Stimulated activated CD4-positive, alpha-beta T cell treated with anti-CD3 and anti-CD28 coated beads, Interleukin-12 subunit alpha, Interleukin-12 subunit beta, amount 100 ng/mL, for 24 hours (primary cell): ENCODE results near the gene SNX6.
"Not testable (repeated sequence)": the region's sequence is repeated elsewhere in the genome, so short reads cannot be mapped to it uniquely, and the experiment has no call there.

Experiments used
- DNase-seq, 2 experiments: peaks; one replicate each; pipeline ENCODE4 v3.0.0-alpha.2; 2020; ENCODE audit warnings: low read depth in 2 of 2

SNX6 gene

DNA sequence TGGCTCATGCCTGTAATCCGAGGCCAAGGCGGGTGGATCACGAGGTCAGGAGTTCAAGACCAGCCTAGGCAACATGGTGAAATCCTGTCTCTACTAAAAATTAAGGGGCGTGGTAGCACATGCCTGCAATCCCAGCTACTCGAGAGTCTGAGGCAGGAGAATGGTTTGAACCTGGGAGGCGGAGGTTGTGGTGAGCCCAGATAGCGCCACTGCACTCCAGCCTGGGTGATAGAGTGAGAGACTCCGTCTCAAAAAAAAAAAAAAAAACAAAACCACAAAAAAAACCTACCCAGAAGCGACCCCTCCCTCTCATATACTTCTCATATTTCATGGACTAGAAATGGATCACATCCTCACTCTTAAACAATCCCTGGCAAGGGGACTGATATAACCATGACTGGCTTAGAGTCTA, 4.4 kb upstream of the SNX6 start:
- DNase-seq: not testable (repeated sequence)

- no peak for DNase-seq
Measured at GRCh38 chr14:34633742-34634141, 3.8 kb upstream of the SNX6 start.

DNA sequence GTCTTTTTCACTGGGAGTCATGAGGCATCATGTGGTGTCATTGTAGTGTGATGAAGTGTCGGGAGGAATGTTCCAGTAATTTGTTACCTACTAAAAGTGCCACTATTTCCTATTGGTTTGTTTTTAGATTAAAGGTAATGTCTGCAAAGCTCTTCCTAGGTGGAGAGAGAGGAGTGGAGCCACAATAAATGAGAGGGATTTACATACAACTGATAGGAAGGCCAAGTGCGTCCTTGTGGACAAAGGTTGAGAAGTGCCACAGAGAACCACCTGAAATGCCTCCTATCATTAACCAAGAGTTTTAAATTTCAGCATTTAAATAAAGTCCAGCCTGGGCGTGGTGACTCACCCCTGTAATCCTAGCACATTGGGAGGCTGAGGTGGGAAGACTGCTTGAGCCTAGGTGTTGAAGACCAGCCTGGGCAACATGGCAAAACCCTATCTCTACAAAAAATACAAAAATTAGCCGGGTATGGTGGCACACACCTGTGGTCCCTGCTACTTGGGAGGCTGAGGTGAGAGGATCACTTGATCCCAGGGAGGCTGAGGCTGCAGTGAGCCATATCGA, 2.5 kb upstream of the SNX6 start:
- no peak for DNase-seq

GRCh38 chr14:34629344-34629656, 648 bp downstream of the SNX6 start:
- no peak for DNase-seq

GRCh38 chr14:34628681-34629135, 1.2 kb downstream of the SNX6 start:
- peak in 1 of 2 experiments; percentile 10 for DNase-seq

DNA sequence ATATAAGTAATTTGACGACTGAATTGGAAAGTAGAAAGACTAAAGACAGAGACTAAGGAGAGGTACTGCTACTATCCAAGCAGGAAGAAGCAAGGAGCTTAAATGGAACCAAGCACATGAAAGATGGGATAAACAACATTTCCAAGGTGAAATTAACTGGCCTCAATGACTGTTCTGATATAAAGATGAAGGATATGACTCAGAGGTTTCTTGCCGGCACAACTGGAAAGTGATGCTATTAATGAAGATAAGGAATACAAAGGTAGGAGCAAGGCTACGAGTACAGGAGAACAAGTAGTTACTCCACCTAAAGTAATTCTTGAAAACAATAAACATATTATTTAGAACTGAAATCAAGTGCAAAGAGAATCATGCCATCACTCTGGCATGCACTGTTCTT, 6.4 kb downstream of the SNX6 start:
- no peak for DNase-seq

GRCh38 chr14:34620839-34621238, 9.1 kb downstream of the SNX6 start:
- no peak for DNase-seq

GRCh38 chr14:34620115-34620514, 9.8 kb downstream of the SNX6 start:
- no peak for DNase-seq

GRCh38 chr14:34619471-34619870, 10.5 kb downstream of the SNX6 start:
- DNase-seq: no peak

DNA sequence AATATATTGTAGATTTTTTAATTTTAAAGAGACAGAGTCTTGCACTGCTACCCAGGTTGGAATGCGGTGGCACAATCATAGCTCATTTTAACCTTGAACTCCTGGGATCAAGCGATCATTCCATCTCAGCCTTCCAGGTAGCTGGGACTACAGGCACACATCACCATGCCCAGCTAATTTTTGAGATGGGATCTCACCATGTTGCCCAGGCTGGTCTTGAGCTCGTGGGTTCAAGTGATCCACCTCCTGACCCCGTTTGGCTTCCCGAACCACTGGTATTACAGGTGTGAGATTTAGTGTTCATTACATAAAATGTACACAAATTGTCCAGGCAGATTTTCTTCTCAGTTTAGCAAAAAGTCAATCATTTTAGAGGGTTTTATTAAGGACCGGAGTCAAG, 13.6 kb downstream of the SNX6 start:
- no peak for DNase-seq

GRCh38 chr14:34615507-34615906, 14.4 kb downstream of the SNX6 start:
- DNase-seq: no peak

- DNase-seq: no peak
Measured at GRCh38 chr14:34614638-34615037, 15.3 kb downstream of the SNX6 start.

DNA sequence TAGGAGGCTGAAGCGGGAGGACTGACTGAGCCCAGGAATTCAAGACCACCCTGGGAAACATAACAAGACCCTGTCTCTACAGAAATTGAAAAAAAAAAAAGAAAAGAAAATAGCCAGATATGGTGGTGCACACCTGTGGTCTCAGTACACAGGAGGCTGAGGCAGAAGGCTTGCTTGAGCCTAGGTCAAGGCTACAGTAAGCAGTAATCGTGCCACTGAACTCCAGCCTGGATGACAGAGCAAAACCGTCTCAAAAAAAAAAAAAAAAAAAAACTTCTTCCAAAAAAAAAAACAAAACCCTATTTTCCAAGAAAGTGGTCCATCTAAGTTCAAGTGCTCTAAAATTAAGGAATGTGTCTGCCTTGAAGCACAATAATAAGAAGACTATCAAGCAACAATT, 19.8 kb downstream of the SNX6 start:
- no peak for DNase-seq

DNA sequence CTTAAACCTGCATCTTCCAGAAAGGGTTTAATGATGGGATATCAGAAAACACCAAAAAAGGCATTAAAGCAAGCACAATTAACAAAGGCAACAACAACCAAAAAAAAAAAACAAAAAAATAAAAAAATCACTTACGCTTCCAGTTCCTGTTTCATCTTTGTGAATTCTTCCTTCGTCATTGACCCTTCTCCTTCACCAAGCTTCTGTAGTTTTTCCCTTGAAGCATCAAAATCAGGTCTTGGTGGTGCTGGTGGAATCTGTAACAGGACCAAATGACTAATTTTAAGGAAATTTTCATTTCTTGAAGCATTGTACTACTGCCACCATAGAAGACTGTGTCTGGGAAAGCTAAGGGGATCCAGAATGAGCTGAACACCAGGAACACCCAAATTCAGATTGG, 24.5 kb downstream of the SNX6 start:
- no peak for DNase-seq

DNA sequence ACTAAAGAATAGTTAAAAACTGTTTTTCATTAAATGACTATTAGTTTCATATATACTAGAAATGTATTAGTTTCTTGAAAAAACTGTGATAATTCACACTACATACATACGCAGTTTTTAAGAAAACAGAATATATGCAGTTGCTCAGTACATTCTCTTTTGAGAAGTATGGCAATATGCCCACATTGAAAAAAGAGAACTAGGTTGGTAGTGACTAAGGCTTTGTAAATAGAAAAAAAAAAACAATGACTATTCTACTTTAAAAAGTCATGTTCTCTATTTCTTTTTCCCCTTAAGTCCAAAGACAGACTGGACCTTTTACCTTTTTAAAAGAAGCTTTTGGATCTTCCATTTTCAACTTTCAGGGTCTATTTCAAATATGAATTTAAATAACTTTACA, 25.0 kb downstream of the SNX6 start:
- DNase-seq: no peak

GRCh38 chr14:34596891-34597290, 33.1 kb downstream of the SNX6 start:
- no peak for DNase-seq

DNA sequence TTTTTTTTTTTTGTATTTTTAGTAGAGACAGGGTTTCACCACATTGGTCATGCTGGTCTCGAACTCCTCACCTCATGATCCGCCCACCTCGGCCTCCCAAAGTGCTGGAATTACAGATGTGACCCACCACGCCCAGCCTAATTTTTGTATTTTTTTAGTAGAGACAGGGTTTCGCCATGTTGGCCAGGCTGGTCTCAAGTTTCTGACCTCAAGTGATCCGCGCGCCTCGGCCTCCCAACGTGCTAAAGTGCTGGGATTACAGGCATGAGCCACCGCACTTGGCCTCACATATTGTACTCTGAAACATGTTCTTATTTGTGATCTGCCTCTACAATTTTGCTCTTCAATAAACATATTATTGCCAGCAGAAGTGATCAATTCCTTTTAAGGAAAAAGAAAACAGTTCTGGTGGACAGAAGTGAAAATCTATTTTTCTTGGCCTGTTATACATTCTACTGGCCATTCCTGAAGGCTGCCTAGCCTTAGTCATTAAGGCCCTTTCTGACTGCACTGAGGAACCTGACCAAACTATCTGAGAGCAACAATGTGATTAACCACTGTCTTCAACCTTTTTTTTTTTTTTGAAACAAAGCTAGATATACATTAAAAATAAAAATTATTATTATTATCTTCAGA, 36.1 kb downstream of the SNX6 start:
- DNase-seq: no peak

- no peak for DNase-seq
Measured at GRCh38 chr14:34592623-34593022, 37.3 kb downstream of the SNX6 start.

DNA sequence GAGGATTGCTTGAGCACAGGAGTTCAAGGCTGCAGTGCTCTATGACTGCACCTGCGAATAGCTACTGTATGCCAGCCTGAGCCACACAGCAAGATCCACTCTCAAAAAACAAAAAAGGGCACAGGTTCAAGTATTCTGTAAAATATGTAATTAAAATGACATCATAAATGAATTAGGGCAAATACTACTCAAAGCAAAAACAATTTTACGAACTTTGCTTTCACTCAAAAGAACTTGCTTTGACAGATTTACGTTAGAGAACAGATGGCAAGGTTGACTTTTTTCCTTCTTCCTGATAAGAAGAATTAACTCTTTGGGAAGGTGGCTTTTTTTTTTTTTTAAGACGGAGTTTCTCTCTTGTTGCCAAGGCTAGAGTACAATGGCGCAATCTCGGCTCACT, 46.4 kb downstream of the SNX6 start:
- DNase-seq: no peak

GRCh38 chr14:34582117-34582680, 47.7 kb downstream of the SNX6 start:
- no peak for DNase-seq

DNA sequence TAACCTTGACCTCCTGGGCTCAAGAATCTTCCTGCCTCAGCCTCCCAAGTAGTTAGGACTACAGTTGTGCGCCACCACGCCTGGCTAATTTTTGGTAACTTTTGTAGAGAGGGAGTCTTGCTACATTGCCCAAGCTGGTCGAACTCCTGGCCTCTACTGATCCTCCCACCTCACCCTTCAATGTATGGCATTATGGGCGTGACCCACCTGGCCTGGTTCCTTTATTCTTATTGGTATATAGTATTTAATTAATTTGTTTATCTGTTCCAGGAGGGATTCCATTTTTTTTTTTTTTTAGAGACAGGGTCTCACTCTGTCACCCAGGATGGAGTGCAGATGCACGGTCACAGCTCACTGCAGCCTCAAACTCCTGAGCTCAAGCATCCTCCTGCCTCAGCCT, 49.6 kb downstream of the SNX6 start:
- no peak for DNase-seq

GRCh38 chr14:34571771-34572170, 58.2 kb downstream of the SNX6 start:
- no peak for DNase-seq

DNA sequence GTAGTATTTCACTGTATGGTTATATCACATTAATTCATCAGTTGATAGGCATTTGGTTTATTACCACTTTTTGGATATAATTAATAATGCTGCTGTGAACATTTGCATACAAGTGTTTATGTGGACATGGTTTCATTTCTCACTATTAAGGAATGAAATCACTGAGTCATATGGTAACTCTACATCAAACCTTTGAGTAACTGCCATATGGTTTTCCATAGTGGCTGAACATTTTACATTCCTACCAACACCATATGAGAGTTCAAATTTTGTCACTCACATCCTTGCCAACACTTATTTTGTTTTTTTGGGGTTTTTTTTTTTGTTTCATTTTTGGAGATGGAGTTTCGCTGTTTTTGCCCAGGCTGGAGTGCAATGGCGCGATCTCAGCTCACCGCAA, 60.2 kb downstream of the SNX6 start:
- DNase-seq: no peak

DNA sequence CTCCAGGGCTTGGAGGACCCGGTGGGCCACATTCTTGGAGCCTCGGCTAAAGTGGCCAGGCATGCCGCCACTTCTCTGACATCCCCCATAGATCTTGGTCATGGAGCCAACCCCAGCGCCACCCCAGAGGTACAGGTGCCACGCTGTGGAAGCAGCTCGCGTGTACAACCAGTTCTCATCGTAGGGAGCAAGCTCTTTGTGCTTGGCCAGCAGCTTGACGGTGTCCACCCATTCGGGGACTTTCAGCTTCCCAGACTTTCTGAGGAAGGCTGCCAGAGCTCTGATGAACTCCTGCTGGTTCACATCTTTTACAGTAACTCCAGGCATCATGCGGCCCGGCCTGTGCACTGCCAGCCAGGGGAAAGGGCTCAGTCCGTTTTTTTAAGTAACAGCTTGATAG, 61.1 kb downstream of the SNX6 start:
- no peak for DNase-seq
